Keratinocyte (primary cell): ENCODE results near the gene SLC25A25. TPM values are rescaled to one million over a fixed set of nuclear protein-coding genes. Genes with fewer than 3 reads are reported as not detected.

Source experiments
- DNase-seq: peaks from one replicate; pipeline ENCODE4 v3.0.0-alpha.2; 2011; ENCODE audit warnings: low read depth, missing footprints, low spot score
- FAIRE-seq: peaks from 2 replicates; lab custom pipeline; 2011; peaks lifted over from hg19 to GRCh38; lab: Jason Lieb, UNC
- H2AFZ ChIP-seq: 2 replicates; pipeline ENCODE4 v1.6.0; 2012; ENCODE audit warnings: low read length, control low read depth, inconsistent platforms; ENCODE audit not compliant: control insufficient read depth
- H3K27ac ChIP-seq: 2 replicates; pipeline ENCODE4 v1.5.1; 2011; ENCODE audit warnings: low read length; ENCODE audit not compliant: control insufficient read depth, insufficient read depth
- H3K27me3 ChIP-seq: 3 replicates; pipeline ENCODE4 v1.6.0; 2011; ENCODE audit warnings: low read length; ENCODE audit not compliant: control insufficient read depth, insufficient read depth; ENCODE audit errors: extremely low read depth
- H3K36me3 ChIP-seq, 2 experiments: 2 replicates in 1 of 2; 3 replicates in 1 of 2; pipeline ENCODE4 v1.5.1; 2011; ENCODE audit warnings: low read length in 2 of 2, mild to moderate bottlenecking in 1 of 2; ENCODE audit not compliant: control insufficient read depth in 2 of 2, insufficient read depth in 2 of 2; ENCODE audit errors: extremely low read depth in 1 of 2
- H3K4me1 ChIP-seq: 3 replicates; pipeline ENCODE4 v1.5.1; 2011; ENCODE audit warnings: low read length; ENCODE audit not compliant: control insufficient read depth, insufficient read depth; ENCODE audit errors: extremely low read depth
- H3K4me2 ChIP-seq: 3 replicates; pipeline ENCODE4 v1.6.0; 2011; ENCODE audit warnings: low read depth, low read length; ENCODE audit not compliant: control insufficient read depth, insufficient read depth; ENCODE audit errors: extremely low read depth
- H3K4me3 ChIP-seq, 3 experiments: fragments of 200-600 bp in 1 of 3; sonication (generic) in 1 of 3; 2 replicates in 2 of 3; 3 replicates in 1 of 3; pipeline ENCODE4 v1.5.1; 2011 to 2016; ENCODE audit warnings: low read length in 3 of 3, mild to moderate bottlenecking in 3 of 3, control low read depth in 2 of 3, inconsistent platforms in 1 of 3, low read depth in 1 of 3, mixed read lengths in 1 of 3, mixed run types in 1 of 3, moderate library complexity in 1 of 3; ENCODE audit not compliant: control insufficient read depth in 2 of 3, insufficient read depth in 2 of 3; ENCODE audit errors: extremely low read depth in 1 of 3
- H3K79me2 ChIP-seq: 2 replicates; pipeline ENCODE4 v1.6.0; 2012; ENCODE audit warnings: low read length; ENCODE audit not compliant: control insufficient read depth, insufficient read depth
- H3K9ac ChIP-seq: 3 replicates; pipeline ENCODE4 v1.6.0; 2011; ENCODE audit warnings: low read length; ENCODE audit not compliant: control insufficient read depth, insufficient read depth; ENCODE audit errors: extremely low read depth
- H3K9me1 ChIP-seq: 3 replicates; pipeline ENCODE4 v1.6.0; 2011; ENCODE audit warnings: low read length; ENCODE audit not compliant: control insufficient read depth, insufficient read depth; ENCODE audit errors: extremely low read depth
- H3K9me3 ChIP-seq: 2 replicates; pipeline ENCODE4 v1.5.1; 2012; ENCODE audit warnings: low read depth, low read length; ENCODE audit not compliant: control insufficient read depth
- H4K20me1 ChIP-seq: 3 replicates; pipeline ENCODE4 v1.6.0; 2011; ENCODE audit warnings: low read length; ENCODE audit not compliant: control insufficient read depth, insufficient read depth; ENCODE audit errors: extremely low read depth
- CTCF ChIP-seq, 3 experiments: IDR thresholded peaks in 1 of 3; conservative IDR thresholded peaks in 1 of 3; optimal IDR thresholded peaks in 1 of 3; 2 replicates in 2 of 3; 3 replicates in 1 of 3; pipeline versions ENCODE3 to v1.5.1; 2011; ENCODE audit warnings: low read length in 3 of 3, mild to moderate bottlenecking in 3 of 3, moderate library complexity in 2 of 3, control low read depth in 1 of 3, inconsistent platforms in 1 of 3; ENCODE audit not compliant: insufficient read depth in 2 of 3; ENCODE audit errors: extremely low read depth in 1 of 3
- EZH2 ChIP-seq: IDR thresholded peaks from one replicate; pipeline ENCODE4 v1.6.1; 2012; ENCODE audit warnings: inconsistent platforms, mild to moderate bottlenecking, low read length, moderate library complexity
- dilution Hi-C: fragments of 300-500 bp; cut with MboI; formaldehyde crosslinking; loops from one replicate; pipeline ENCODE4 v1.7.0; 2020; ENCODE audit warnings: low sequenced_read_pairs; ENCODE audit not compliant: extremely low pct_ligation_motif_present
- polyA plus RNA-seq, 5 experiments: library from polyadenylated mRNA; depleted of rRNA in 3 of 5; stranded (reverse) in 3 of 5; stranded (forward) in 1 of 5; unstranded in 1 of 5; fragments of >200 nt; gene quantifications; 1 replicate in 1 of 5; 2 replicates in 3 of 5; 3 replicates in 1 of 5; pipeline versions ENCODE4 v1.2.1 to v1.2.3, GENCODE V29; 2011 to 2012; ENCODE audit warnings: missing spikeins in 2 of 5, low read depth in 1 of 5, low replicate concordance in 1 of 5

SLC25A25 gene
- polyA plus RNA-seq, 1 donor (not counting 4 experiments of a cell fraction or from before 2014, with no cell fraction given) = 6.5 TPM

- Histone ChIP-seq H3K36me3 (no peaks in the 10 kb centered on the region), H4K20me1 (peaks cover 2% of the 10 kb centered on the region), H3K4me2 (no peak overlapping the region), H3K9ac (no peak overlapping the region), H3K27me3 (no peaks in the 10 kb centered on the region), H3K27ac (no peak overlapping the region), H3K9me3 (no peaks in the 10 kb centered on the region), H2AFZ (no peak overlapping the region), H3K4me3 (no peak overlapping the region), H3K79me2 (peaks cover 5% of the 10 kb centered on the region), H3K4me1 (peaks cover 7% of the 10 kb centered on the region), H3K9me1 (no peaks in the 10 kb centered on the region)
- TF ChIP-seq CTCF (optimal IDR thresholded peaks at IDR 0.05 in 1 of 3, IDR thresholded peaks at IDR 0.05 in 1 of 3, conservative IDR thresholded peaks at IDR 0.05 in 1 of 3; ENCODE audit: extremely low read depth in 1 of 3, insufficient read depth in 2 of 3, low read length in 3 of 3) (no peak), EZH2 (no peak)
- dilution Hi-C loops = no loop called here
- FAIRE-seq (no peak), DNase-seq (no peak)
These were observed 87.9 kb downstream of the SLC25A25 start for GRCh38 chr9:128155736-128156500.

Other genes with a start within 250 kb of the SLC25A25 start
- 0.22 to 0.86 TPM (median 0.33 TPM) in 3 replicates for gene ENG, start 213.6 kb upstream of the SLC25A25 start, polyA plus RNA-seq
- 40.2 to 53.8 TPM (median 46.5 TPM) in 3 replicates for gene AK1, start 190.6 kb upstream of the SLC25A25 start, polyA plus RNA-seq
- gene ST6GALNAC6, start 168.6 kb upstream of the SLC25A25 start, polyA plus RNA-seq = 20.1 to 55.8 TPM (median 21.1 TPM) in 3 replicates
- gene ST6GALNAC4, start 151.2 kb upstream of the SLC25A25 start, polyA plus RNA-seq = 5.8 to 10.8 TPM (median 8.9 TPM) in 3 replicates
- gene PIP5KL1, start 137.5 kb upstream of the SLC25A25 start, polyA plus RNA-seq = 2.4 to 5.2 TPM (median 4.4 TPM) in 3 replicates
- 31.1 to 35.4 TPM (median 34.7 TPM) in 3 replicates for gene DPM2, start 130.4 kb upstream of the SLC25A25 start, polyA plus RNA-seq
- 3.7 to 8.6 TPM (median 7.0 TPM) in 3 replicates for gene EEIG1, start 87.2 kb upstream of the SLC25A25 start, polyA plus RNA-seq
- gene NAIF1, start 912 bp upstream of the SLC25A25 start, polyA plus RNA-seq = 6.3 to 7.5 TPM (median 7.4 TPM) in 3 replicates
- 61.3 to 71.3 TPM (median 68.7 TPM) in 3 replicates for gene PTGES2, start 59.5 kb downstream of the SLC25A25 start, polyA plus RNA-seq
- gene LCN2, start 81.2 kb downstream of the SLC25A25 start, polyA plus RNA-seq = 28.9 to 77.4 TPM (median 67.4 TPM) in 3 replicates
- gene BBLN, start 92.0 kb downstream of the SLC25A25 start, polyA plus RNA-seq = 35.9 to 89.0 TPM (median 50.9 TPM) in 3 replicates
- 23.5 to 30.9 TPM (median 28.1 TPM) in 3 replicates for gene CIZ1, start 123.3 kb downstream of the SLC25A25 start, polyA plus RNA-seq
- 0.25 to 0.34 TPM (median 0.31 TPM) in 3 replicates for gene DNM1, start 135.1 kb downstream of the SLC25A25 start, polyA plus RNA-seq
- 31.9 to 48.8 TPM (median 41.6 TPM) in 3 replicates for gene GOLGA2, start 207.8 kb downstream of the SLC25A25 start, polyA plus RNA-seq
- 35.9 to 39.4 TPM (median 38.4 TPM) in 3 replicates for gene SWI5, start 208.0 kb downstream of the SLC25A25 start, polyA plus RNA-seq